IMR-90 (cell line): ENCODE results near the gene IER3.

Experiments used
- BHLHE40 ChIP-seq: fragments of 150-350 bp; IDR thresholded peaks from 2 replicates; pipeline ENCODE4 v1.6.1; 2016; ENCODE audit warnings: mild to moderate bottlenecking, low read depth, low read length
- CEBPB ChIP-seq: IDR thresholded peaks from 2 replicates; pipeline ENCODE4 v1.6.1; 2012; ENCODE audit warnings: low read depth, low read length, improper control_type of control experiment
- ELK1 ChIP-seq: fragments of 150-350 bp; IDR thresholded peaks from 2 replicates; pipeline ENCODE4 v1.6.1; 2016; ENCODE audit warnings: low read depth, mild to moderate bottlenecking, low read length, moderate library complexity, borderline replicate concordance
- MAFK ChIP-seq: IDR thresholded peaks from 2 replicates; pipeline ENCODE4 v1.6.1; 2012; ENCODE audit warnings: low read depth, low read length, improper control_type of control experiment
- POLR2A ChIP-seq: IDR thresholded peaks from 2 replicates; pipeline ENCODE4 v1.6.1; 2012; ENCODE audit warnings: mild to moderate bottlenecking, low read depth, low read length
- RAD21 ChIP-seq: IDR thresholded peaks from 2 replicates; pipeline ENCODE4 v1.6.1; 2012; ENCODE audit warnings: low read length, improper control_type of control experiment
- RFX5 ChIP-seq: IDR thresholded peaks from 2 replicates; pipeline ENCODE4 v1.8.0; 2012; ENCODE audit warnings: low read depth, mild to moderate bottlenecking, low read length, moderate library complexity
- TF ChIP-seq, protein P1 (sequence below): conservative IDR thresholded peaks from 2 replicates; pipeline ENCODE4 v1.5.1; 2012; ENCODE audit warnings: mild to moderate bottlenecking, low read depth, low read length, improper control_type of control experiment
- TF ChIP-seq, protein P2 (sequence below): fragments of 150-350 bp; IDR thresholded peaks from 2 replicates; pipeline ENCODE4 v1.6.1; 2017; ENCODE audit warnings: mild to moderate bottlenecking, antibody characterized with exemption, low read length, low read depth

GRCh38 chr6:30738532-30738931 is 5.8 kb downstream of the IER3 start:
- TF ChIP-seq RAD21 (no peak), POLR2A (no peak), BHLHE40 (no peak), MAFK (no peak), RFX5 (no peak), CEBPB (no peak), ELK1 (no peak)
- TF ChIP-seq, protein P1, sequence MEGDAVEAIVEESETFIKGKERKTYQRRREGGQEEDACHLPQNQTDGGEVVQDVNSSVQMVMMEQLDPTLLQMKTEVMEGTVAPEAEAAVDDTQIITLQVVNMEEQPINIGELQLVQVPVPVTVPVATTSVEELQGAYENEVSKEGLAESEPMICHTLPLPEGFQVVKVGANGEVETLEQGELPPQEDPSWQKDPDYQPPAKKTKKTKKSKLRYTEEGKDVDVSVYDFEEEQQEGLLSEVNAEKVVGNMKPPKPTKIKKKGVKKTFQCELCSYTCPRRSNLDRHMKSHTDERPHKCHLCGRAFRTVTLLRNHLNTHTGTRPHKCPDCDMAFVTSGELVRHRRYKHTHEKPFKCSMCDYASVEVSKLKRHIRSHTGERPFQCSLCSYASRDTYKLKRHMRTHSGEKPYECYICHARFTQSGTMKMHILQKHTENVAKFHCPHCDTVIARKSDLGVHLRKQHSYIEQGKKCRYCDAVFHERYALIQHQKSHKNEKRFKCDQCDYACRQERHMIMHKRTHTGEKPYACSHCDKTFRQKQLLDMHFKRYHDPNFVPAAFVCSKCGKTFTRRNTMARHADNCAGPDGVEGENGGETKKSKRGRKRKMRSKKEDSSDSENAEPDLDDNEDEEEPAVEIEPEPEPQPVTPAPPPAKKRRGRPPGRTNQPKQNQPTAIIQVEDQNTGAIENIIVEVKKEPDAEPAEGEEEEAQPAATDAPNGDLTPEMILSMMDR = no peak
- TF ChIP-seq, protein P2, sequence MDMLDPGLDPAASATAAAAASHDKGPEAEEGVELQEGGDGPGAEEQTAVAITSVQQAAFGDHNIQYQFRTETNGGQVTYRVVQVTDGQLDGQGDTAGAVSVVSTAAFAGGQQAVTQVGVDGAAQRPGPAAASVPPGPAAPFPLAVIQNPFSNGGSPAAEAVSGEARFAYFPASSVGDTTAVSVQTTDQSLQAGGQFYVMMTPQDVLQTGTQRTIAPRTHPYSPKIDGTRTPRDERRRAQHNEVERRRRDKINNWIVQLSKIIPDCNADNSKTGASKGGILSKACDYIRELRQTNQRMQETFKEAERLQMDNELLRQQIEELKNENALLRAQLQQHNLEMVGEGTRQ = no peak
